ENCODE measurements around the gene KLHL4. TPM values are rescaled to one million over a fixed set of nuclear protein-coding genes. Genes with fewer than 3 reads are reported as not detected.
"Not testable (repeated sequence)": the region's sequence is repeated elsewhere in the genome, so short reads cannot be mapped to it uniquely, and the experiment has no call there.

The KLHL4 gene
- total and polyA plus RNA-seq, 9 of the 15 experiments (the other 6 are each of a cell fraction or from before 2014, with no cell fraction given) = 0.04 to 0.16 (median 0.06) TPM; not detected in 1

DNA sequence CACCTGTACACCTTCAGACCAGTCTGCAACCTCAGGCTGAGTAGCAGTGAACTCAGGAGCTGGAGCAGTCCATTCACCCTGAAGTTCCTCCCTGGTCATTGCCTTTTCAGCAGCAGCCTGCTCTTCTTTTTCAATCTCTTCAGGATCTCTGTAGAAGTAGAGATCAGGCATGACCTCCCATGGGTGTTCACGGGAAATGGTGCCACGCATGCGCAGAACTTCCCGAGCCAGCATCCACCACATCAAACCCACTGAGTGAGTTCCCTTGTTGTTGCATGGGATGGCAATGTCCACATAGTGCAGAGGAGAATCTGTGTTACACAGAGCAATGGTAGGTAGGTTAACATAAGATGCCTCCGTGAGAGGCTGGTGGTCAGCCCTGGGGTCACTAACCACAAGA lies 185.9 kb downstream of the KLHL4 start:
- H3K9ac ChIP-seq (ENCODE audit: insufficient read depth in 1 of 2, low read depth in 2 of 2, low read length in 2 of 2); FAIRE-seq; H3K79me2 ChIP-seq (ENCODE audit: control insufficient read depth, insufficient read depth, low read length); H3K4me3 ChIP-seq; in situ Hi-C loops (cut with MboI); H3K9me1 ChIP-seq (ENCODE audit: control insufficient read depth, insufficient read depth, low read length); CTCF ChIA-PET (ENCODE audit: low intra/inter-chr PET ratio); intact Hi-C loops (cut with micrococcal nuclease); H3K4me1 ChIP-seq (replicated peaks in 1 of 2; ENCODE audit: control insufficient read depth in 2 of 2, insufficient read depth in 2 of 2, low read length in 2 of 2); ATAC-seq; H2AFZ ChIP-seq (ENCODE audit: low read depth, low read length); H3K27me3 ChIP-seq (ENCODE audit: control insufficient read depth in 2 of 2, insufficient read depth in 2 of 2, low read length in 2 of 2); DNase-seq (ENCODE audit: extremely low read depth in 1 of 4, low spot score in 3 of 4); H3K36me3 ChIP-seq (ENCODE audit: control insufficient read depth, insufficient read depth, low read length); H3K4me2 ChIP-seq (ENCODE audit: insufficient read depth, low read length); H3K27ac ChIP-seq (ENCODE audit: extremely low read depth, low read depth, low read length); POLR2A ChIA-PET; BruUV-seq (replicated peaks); H3K9me3 ChIP-seq (replicated peaks; ENCODE audit: control insufficient read depth, insufficient read depth, low read depth, low read length); H4K20me1 ChIP-seq (replicated peaks; ENCODE audit: control insufficient read depth, insufficient read depth, low read length): not testable (repeated sequence)
- TF ChIP-seq NRF1 (conservative IDR thresholded peaks at IDR 0.05 in 1 of 2, IDR thresholded peaks at IDR 0.05 in 1 of 2) = peak; percentile 50 to 60
- WGBS (ENCODE audit: insufficient coverage, low coverage, missing lambda C conversion rate) = no CpG with 5 or more reads among the region's 5 CpGs

DNA sequence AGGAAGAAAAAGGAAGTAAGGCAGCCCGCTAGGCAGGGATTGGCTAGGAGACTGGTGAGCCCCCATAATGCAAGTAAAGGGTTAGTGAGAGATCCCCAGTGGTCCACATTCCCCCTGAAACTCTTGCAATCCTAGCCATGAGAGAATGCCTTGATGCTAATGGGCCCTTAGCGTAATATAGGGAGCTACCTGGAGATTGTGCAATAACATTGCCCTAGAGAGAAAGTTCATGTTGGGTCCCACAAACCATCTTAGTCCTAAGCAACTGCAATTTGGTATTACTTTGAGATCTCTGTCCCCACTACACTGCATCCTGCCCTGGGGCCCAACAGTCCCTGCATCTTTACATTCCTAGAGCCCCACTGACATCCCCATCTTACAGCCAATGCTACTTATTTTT lies 188.5 kb downstream of the KLHL4 start:
- no peak for TF ChIP-seq CEBPG (CRISPR knock-in tag; IDR thresholded peaks at IDR 0.05)
- peak in 1 of 2 experiments; percentile 46; a peak in 1 of 4 replicates for TF ChIP-seq CEBPG (tag; conservative IDR thresholded peaks at IDR 0.05 in 1 of 2, IDR thresholded peaks at IDR 0.05 in 1 of 2)
- TF ChIP-seq, protein P1, sequence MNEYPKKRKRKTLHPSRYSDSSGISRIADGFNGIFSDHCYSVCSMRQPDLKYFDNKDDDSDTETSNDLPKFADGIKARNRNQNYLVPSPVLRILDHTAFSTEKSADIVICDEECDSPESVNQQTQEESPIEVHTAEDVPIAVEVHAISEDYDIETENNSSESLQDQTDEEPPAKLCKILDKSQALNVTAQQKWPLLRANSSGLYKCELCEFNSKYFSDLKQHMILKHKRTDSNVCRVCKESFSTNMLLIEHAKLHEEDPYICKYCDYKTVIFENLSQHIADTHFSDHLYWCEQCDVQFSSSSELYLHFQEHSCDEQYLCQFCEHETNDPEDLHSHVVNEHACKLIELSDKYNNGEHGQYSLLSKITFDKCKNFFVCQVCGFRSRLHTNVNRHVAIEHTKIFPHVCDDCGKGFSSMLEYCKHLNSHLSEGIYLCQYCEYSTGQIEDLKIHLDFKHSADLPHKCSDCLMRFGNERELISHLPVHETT (CRISPR knock-in tag; conservative IDR thresholded peaks at IDR 0.05 in 1 of 2, IDR thresholded peaks at IDR 0.05 in 1 of 2) = no peak
- peak; percentile 38; the same call in 1 of the 2 replicates for TF ChIP-seq CEBPB (tag; IDR thresholded peaks at IDR 0.05)
- no peaks in the 10 kb centered on the region for H4K20me1 ChIP-seq (replicated peaks; ENCODE audit: control insufficient read depth, insufficient read depth, low read length)
- ChIA-PET CTCF (ENCODE audit: low intra/inter-chr PET ratio) (no interaction called here), POLR2A (no interaction called here)
- no peak overlapping the region for H2AFZ ChIP-seq (ENCODE audit: low read depth, low read length)
- no peaks in the 10 kb centered on the region for H3K4me1 ChIP-seq (replicated peaks in 1 of 2; ENCODE audit: control insufficient read depth in 2 of 2, insufficient read depth in 2 of 2, low read length in 2 of 2)
- DNase-seq (ENCODE audit: extremely low read depth in 1 of 4, low spot score in 3 of 4) (no peak), FAIRE-seq (no peak), ATAC-seq (no peak)
- no peak overlapping the region for H3K4me3 ChIP-seq
- no peak overlapping the region for H3K9ac ChIP-seq (ENCODE audit: insufficient read depth in 1 of 2, low read depth in 2 of 2, low read length in 2 of 2)
- no TSS peak for BruUV-seq (replicated peaks)
- 0% methylated on average over 1 of the region's 2 CpGs for WGBS (ENCODE audit: insufficient coverage, low coverage, missing lambda C conversion rate)
- intact Hi-C loops (cut with micrococcal nuclease) (no loop called here), in situ Hi-C loops (cut with MboI) (no loop called here)
- H3K79me2 ChIP-seq (ENCODE audit: control insufficient read depth, insufficient read depth, low read length) = no peaks in the 10 kb centered on the region
- H3K36me3 ChIP-seq (ENCODE audit: control insufficient read depth, insufficient read depth, low read length) = no peaks in the 10 kb centered on the region
- no peaks in the 10 kb centered on the region for H3K27me3 ChIP-seq (ENCODE audit: control insufficient read depth in 2 of 2, insufficient read depth in 2 of 2, low read length in 2 of 2)
- no peak overlapping the region for H3K4me2 ChIP-seq (ENCODE audit: insufficient read depth, low read length)
- no peaks in the 10 kb centered on the region for H3K9me1 ChIP-seq (ENCODE audit: control insufficient read depth, insufficient read depth, low read length)
- no peaks in the 10 kb centered on the region for H3K9me3 ChIP-seq (replicated peaks; ENCODE audit: control insufficient read depth, insufficient read depth, low read depth, low read length)
- H3K27ac ChIP-seq (ENCODE audit: extremely low read depth, low read depth, low read length) = no peak overlapping the region

All from K562 (cell line).